ENCODE data around the gene FANCD2. TPM values are rescaled to one million over a fixed set of nuclear protein-coding genes. Genes with fewer than 3 reads are reported as not detected.
"Not testable (repeated sequence)": the region's sequence is repeated elsewhere in the genome, so short reads cannot be mapped to it uniquely, and the experiment has no call there.

The FANCD2 gene
- total RNA-seq, 3 donors from 2014 or later, result 3.8 to 12.9 (median 5.4) TPM

GRCh38 chr3:10010878-10011465, 15.3 kb upstream of the FANCD2 start:
- ATAC-seq, result peak; percentile 93
- intact Hi-C loops (cut with DNase I, micrococcal nuclease), result no loop called here
- DNase-seq, result peak; percentile 98 to 100 (median 99)
- Histone ChIP-seq H3K4me1 (ENCODE audit: low read depth) (peaks cover 20% of the 10 kb centered on the region), H3K9me3 (no peaks in the 10 kb centered on the region), H3K36me3 (ENCODE audit: low read depth) (no peaks in the 10 kb centered on the region), H3K4me3 (peak overlapping the region; percentile 22)
- no peak for TF ChIP-seq CTCF (IDR thresholded peaks at IDR 0.05)

GRCh38 chr3:10011631-10012030, 14.6 kb upstream of the FANCD2 start:
- no peak for DNase-seq
- no peak for TF ChIP-seq CTCF (IDR thresholded peaks at IDR 0.05)
- Histone ChIP-seq H3K4me3 (no peak overlapping the region), H3K36me3 (ENCODE audit: low read depth) (no peaks in the 10 kb centered on the region), H3K4me1 (ENCODE audit: low read depth) (peaks cover 20% of the 10 kb centered on the region), H3K9me3 (no peaks in the 10 kb centered on the region)
- intact Hi-C loops (cut with DNase I, micrococcal nuclease), result no loop called here
- no peak for ATAC-seq

GRCh38 chr3:10012106-10012505, 14.1 kb upstream of the FANCD2 start:
- intact Hi-C loops (cut with DNase I, micrococcal nuclease), result no loop called here
- no peak for DNase-seq
- no peak for ATAC-seq

GRCh38 chr3:10015461-10015904, 10.8 kb upstream of the FANCD2 start:
- Histone ChIP-seq H3K9me3 (no peaks in the 10 kb centered on the region), H3K4me1 (ENCODE audit: low read depth) (peaks cover 8% of the 10 kb centered on the region), H3K36me3 (ENCODE audit: low read depth) (no peaks in the 10 kb centered on the region), H3K4me3 (no peak overlapping the region)
- peak; percentile 61 to 73 (median 71) for DNase-seq
- intact Hi-C loops (cut with DNase I, micrococcal nuclease), result no loop called here
- no peak for TF ChIP-seq CTCF (IDR thresholded peaks at IDR 0.05)
- ATAC-seq, result no peak

More at GRCh38 chr3:10012106-10012505, 14.1 kb upstream of the FANCD2 start:
- no peaks in the 10 kb centered on the region for H3K36me3 ChIP-seq (ENCODE audit: low read depth)
- peaks cover 20% of the 10 kb centered on the region for H3K4me1 ChIP-seq (ENCODE audit: low read depth)
- TF ChIP-seq CTCF (IDR thresholded peaks at IDR 0.05), result no peak
- no peaks in the 10 kb centered on the region for H3K9me3 ChIP-seq
- H3K4me3 ChIP-seq, result no peak overlapping the region

GRCh38 chr3:10017636-10018292, 8.5 kb upstream of the FANCD2 start:
- no peaks in the 10 kb centered on the region for H3K36me3 ChIP-seq (ENCODE audit: low read depth)
- H3K9me3 ChIP-seq, result no peaks in the 10 kb centered on the region
- H3K4me3 ChIP-seq, result no peak overlapping the region
- DNase-seq (no peak), ATAC-seq (no peak)
- intact Hi-C loops (cut with DNase I, micrococcal nuclease), result no loop called here
- TF ChIP-seq CTCF (IDR thresholded peaks at IDR 0.05), result no peak
- no peaks in the 10 kb centered on the region for H3K4me1 ChIP-seq (ENCODE audit: low read depth)

- H3K4me3 ChIP-seq; H3K36me3 ChIP-seq (ENCODE audit: low read depth); intact Hi-C loops (cut with DNase I, micrococcal nuclease); H3K9me3 ChIP-seq; ATAC-seq; DNase-seq; H3K4me1 ChIP-seq (ENCODE audit: low read depth): not testable (repeated sequence)
Measured at GRCh38 chr3:10018806-10019205, 7.4 kb upstream of the FANCD2 start.

All from mucosa of descending colon (tissue), 3 donors.